ENCODE results near the gene PRAMEF5.
"Not testable (repeated sequence)": the region's sequence is repeated elsewhere in the genome, so short reads cannot be mapped to it uniquely, and the experiment has no call there.

Gene PRAMEF5

DNA sequence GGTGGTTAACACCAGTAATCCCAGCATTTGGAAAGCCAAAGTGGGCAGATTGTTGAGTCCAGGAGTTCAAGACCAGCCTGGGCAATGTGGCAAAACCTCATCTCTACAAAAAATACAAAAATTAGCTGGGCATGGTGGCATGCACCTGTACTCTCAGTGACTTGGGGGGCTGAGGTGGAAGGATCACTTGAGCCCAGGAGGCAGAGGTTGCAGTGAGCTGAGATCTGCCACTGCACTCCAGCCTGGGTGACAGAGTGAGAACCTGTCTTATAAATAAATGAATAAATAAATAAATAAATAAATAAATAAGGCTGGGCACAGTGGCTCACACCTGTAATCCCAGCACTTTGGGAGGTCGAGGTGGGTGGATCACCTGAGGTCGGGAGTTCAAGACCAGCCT lies 21.9 kb upstream of the PRAMEF5 start:
- H3K27me3 ChIP-seq (ENCODE audit: insufficient read depth, low read depth, severe bottlenecking), result peaks cover 62% of the 10 kb centered on the region
- not testable (repeated sequence) for H3K27ac ChIP-seq; DNase-seq; H3K36me3 ChIP-seq; H3K4me3 ChIP-seq (ENCODE audit: low read depth, low read length)
- H3K9me3 ChIP-seq (ENCODE audit: severe bottlenecking), result peaks cover 12% of the 10 kb centered on the region

DNA sequence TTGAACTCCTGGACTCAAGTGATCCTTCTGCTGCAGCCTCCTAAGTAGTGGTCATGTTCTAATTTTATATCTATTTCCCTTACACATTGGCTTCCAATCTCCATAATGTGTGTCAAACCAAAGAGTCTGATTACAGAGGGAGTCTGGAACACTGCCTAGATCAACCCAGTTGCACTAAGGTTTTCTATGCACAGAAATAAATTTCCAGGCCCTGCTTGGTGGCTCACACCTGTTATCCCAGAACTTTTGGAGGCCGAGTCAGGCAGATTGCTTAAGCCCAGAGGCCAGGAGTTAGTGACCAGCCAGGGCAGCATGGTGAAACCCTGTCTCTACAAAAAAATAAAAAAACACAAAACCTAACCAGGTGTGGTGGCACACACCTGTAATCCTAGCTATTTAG lies 19.9 kb upstream of the PRAMEF5 start:
- H3K27me3 ChIP-seq (ENCODE audit: insufficient read depth, low read depth, severe bottlenecking), result peaks cover 68% of the 10 kb centered on the region
- not testable (repeated sequence) for DNase-seq; H3K36me3 ChIP-seq; H3K4me3 ChIP-seq (ENCODE audit: low read depth, low read length); H3K27ac ChIP-seq
- H3K9me3 ChIP-seq (ENCODE audit: severe bottlenecking), result peaks cover 12% of the 10 kb centered on the region

DNA sequence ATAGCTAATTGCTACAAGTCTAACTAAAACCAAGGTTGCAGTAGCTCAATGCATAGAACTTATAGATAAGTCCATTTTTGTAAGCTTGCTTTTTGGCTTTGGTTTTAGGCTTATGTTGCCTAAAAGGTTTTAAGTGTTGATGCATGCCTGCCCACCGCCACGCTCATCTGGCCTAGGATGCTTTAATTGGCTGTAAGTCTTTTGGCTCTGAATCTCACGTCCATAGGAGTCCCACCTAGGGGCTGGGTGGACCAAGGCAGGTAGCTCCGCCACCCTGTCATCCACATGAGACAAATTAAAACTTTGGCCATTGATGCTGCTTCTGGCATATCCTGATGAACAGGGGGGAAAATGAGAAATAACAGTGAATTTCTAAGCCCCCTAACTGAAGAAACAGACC lies 16.4 kb upstream of the PRAMEF5 start:
- not testable (repeated sequence) for H3K4me3 ChIP-seq (ENCODE audit: low read depth, low read length); DNase-seq; H3K36me3 ChIP-seq; H3K27ac ChIP-seq
- peaks cover 12% of the 10 kb centered on the region for H3K9me3 ChIP-seq (ENCODE audit: severe bottlenecking)
- H3K27me3 ChIP-seq (ENCODE audit: insufficient read depth, low read depth, severe bottlenecking), result peaks cover 69% of the 10 kb centered on the region

DNA sequence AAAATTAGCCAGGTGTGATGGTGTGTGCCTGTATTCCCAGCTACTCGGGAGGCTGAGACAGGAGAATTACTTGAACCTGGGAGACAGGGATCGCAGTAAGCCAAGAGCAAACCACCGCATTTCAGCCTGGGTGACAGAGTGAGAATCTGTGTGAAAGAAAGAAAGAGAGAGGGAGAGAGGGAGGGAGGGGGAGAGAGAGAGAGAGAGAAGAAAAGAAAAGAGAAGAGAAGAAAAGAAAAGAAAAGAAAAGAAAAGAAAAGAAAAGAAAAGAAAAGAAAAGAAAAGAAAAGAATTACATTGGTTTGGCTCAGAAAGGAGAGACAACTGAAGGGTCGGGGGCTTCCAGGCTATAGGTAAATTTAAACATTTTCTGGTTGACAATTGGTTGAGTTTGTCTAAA lies 14.4 kb upstream of the PRAMEF5 start:
- not testable (repeated sequence) for H3K4me3 ChIP-seq (ENCODE audit: low read depth, low read length); H3K9me3 ChIP-seq (ENCODE audit: severe bottlenecking)

DNA sequence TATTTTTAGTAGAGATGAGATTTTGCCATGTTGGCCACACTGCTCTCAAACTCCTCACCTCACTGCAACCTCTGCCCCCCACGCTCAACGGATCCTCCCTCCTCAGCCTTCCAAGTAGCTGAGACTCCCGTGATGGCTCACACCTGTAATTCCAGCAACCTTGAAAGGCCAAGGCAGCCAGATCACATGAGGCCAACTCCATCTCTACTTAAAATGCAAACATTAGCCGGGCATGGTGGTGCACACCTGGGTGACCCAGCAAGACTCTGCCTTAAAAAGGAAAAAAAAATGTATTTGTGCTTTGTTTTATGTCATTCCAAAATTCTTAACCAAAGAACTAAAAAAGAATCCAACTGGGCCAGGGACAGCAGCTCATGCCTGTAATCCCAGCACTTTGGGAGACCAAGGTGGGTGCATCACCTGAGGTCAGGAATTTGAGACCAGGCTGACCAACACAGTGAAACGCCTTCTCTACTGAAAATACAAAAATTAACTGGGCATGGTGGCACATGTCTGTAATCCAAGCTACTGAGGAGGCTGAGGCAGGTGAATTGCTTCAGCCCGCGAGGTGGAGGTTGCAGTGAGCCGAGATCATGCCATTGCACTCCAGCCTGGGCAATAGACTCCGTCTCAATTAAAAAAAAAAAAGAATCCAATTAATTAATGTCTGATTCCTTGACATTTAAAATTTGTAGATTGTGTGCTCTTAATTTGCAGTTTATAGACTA lies 10.3 kb upstream of the PRAMEF5 start:
- not testable (repeated sequence) for H3K27ac ChIP-seq; DNase-seq; H3K9me3 ChIP-seq (ENCODE audit: severe bottlenecking); H3K4me3 ChIP-seq (ENCODE audit: low read depth, low read length); H3K36me3 ChIP-seq
- peaks cover 58% of the 10 kb centered on the region for H3K27me3 ChIP-seq (ENCODE audit: insufficient read depth, low read depth, severe bottlenecking)

More for the DNA sequence above, 14.4 kb upstream of the PRAMEF5 start:
- not testable (repeated sequence) for H3K27ac ChIP-seq, DNase-seq, H3K36me3 ChIP-seq
- peaks cover 63% of the 10 kb centered on the region for H3K27me3 ChIP-seq (ENCODE audit: insufficient read depth, low read depth, severe bottlenecking)

DNA sequence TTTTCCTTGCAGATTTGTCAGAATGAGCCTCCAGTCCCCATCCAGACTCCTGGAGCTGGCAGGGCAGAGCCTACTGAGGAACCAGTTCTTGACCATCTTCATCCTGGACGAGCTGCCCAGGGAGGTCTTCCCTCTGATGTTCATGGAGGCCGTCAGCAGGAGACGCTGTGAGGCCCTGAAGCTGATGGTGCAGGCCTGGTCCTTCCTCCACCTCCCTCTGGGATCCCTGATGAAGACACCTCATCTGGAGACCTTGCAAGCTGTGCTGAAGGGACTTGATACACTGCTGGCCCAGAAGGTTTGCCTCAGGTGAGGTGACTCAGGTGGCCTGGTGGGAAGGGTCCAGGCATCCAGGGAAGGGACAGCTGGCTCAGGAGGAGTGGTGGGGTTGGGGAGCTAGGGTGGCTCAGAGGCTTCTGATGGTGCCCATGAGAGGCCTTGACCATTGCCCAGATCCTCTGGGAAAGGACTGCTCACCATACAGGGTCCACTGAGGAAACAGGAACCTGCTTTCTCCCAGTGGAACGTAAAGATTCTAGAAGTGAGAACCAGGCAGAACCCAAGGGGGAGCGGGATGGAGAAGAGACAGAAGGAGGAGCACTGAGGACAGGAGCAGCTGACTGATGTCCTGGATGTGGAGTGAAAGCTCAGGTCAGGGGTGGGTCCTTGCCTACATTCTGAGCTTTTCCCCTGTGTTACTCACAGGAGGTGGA lies 8.0 kb upstream of the PRAMEF5 start:
- H3K27me3 ChIP-seq (ENCODE audit: insufficient read depth, low read depth, severe bottlenecking), result peaks cover 41% of the 10 kb centered on the region
- DNase-seq; H3K36me3 ChIP-seq; H3K4me3 ChIP-seq (ENCODE audit: low read depth, low read length); H3K9me3 ChIP-seq (ENCODE audit: severe bottlenecking); H3K27ac ChIP-seq: not testable (repeated sequence)

DNA sequence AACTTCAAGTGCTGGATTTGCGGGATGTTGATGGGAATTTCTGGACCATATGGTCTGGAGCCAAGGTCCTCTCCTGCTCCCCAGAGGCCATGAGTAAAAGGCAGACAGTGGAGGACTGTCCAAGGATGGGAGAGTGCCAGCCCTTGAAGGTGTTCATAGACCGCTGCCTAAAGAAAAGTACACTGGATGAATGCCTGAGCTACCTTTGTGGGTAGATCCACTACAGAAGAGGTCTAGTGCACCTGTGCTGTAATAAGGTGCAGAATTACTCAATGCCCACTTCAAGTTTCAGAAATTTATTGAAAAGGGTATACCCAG lies 7.5 kb upstream of the PRAMEF5 start:
- H3K27ac ChIP-seq; H3K36me3 ChIP-seq; H3K4me3 ChIP-seq (ENCODE audit: low read depth, low read length); DNase-seq; H3K9me3 ChIP-seq (ENCODE audit: severe bottlenecking): not testable (repeated sequence)
- peaks cover 41% of the 10 kb centered on the region for H3K27me3 ChIP-seq (ENCODE audit: insufficient read depth, low read depth, severe bottlenecking)

DNA sequence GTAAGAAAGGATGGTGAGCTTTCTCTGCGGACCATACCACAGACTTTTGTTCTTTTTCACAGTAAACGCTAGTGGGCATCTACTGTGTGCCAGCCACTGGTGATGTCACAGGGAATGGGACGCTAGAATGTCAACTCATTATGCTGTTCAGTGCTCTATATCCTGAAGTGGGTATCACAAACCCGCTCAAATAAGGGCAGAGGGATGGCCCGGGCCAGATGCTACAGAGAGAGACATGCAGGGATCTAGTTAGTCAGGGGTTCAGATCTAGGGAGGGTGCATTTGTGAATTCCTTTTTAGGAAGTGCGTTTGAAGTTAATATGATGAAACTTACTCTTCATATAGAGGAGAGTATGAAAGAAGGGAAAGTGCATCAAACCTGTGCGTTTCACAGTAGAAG lies 6.9 kb upstream of the PRAMEF5 start:
- not testable (repeated sequence) for H3K9me3 ChIP-seq (ENCODE audit: severe bottlenecking); H3K4me3 ChIP-seq (ENCODE audit: low read depth, low read length)
- H3K27me3 ChIP-seq (ENCODE audit: insufficient read depth, low read depth, severe bottlenecking), result peaks cover 36% of the 10 kb centered on the region

DNA sequence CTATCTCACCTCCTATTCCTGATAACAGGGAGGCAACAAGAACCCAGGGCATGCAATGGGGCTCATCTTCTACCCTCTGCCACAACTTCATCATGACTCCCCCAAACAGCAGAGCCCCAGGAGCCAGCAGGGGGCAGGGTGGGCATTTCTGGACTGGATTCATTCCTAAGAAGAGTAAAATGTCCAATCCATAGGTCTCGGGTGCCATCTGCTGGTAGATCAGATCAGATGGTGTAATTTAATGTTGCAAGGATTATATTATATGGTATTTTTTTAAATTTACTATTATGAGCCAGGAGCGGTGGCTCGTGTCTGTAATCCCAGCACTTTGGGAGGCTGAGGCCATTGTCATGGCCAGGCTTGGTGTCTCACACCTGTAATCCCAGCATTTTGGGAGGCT lies 11.1 kb downstream of the PRAMEF5 start:
- not testable (repeated sequence) for H3K4me3 ChIP-seq (ENCODE audit: low read depth, low read length); H3K9me3 ChIP-seq (ENCODE audit: severe bottlenecking); DNase-seq; H3K36me3 ChIP-seq; H3K27ac ChIP-seq; H3K27me3 ChIP-seq (ENCODE audit: insufficient read depth, low read depth, severe bottlenecking)

More for the DNA sequence above, 6.9 kb upstream of the PRAMEF5 start:
- DNase-seq, H3K27ac ChIP-seq, H3K36me3 ChIP-seq: not testable (repeated sequence)

DNA sequence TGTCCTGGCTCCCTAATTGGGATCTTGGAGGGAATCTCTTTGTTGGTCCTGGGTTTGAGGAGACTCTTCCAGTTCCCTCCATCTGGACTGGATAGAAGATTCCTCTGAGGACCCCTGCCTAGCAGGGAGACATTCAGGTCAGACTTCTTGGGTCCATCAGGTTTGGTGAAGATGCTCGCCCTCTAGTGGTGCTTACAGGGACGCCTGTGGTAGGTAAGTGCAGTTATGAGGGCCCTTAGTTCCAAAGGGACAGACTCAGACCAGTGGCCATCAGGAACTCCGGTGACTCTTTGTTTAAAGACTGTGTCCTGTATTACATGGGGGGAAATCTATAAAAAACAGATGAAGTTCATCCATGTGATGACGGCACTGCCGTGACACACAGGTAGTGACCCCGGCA lies 23.0 kb downstream of the PRAMEF5 start:
- not testable (repeated sequence) for H3K9me3 ChIP-seq (ENCODE audit: severe bottlenecking); DNase-seq

DNA sequence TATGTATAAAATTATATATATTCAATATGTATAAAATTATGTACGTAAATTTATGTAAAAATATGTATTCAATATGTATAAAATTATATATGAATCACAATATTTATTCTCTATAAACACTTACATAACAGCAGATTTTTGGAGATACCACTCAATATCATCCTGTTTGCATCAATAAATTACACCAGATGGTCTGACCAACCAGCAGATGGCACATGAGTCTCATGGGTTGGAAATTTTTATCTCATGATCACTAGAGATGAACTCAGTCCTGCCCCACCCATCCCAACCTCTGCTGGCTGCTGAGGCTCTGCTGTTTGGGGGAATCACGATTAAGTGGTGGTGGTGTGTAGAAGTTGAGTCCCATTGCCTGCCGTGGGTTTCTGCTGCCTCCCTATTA lies 25.6 kb downstream of the PRAMEF5 start:
- not testable (repeated sequence) for H3K36me3 ChIP-seq; H3K9me3 ChIP-seq (ENCODE audit: severe bottlenecking); H3K27ac ChIP-seq; DNase-seq; H3K27me3 ChIP-seq (ENCODE audit: insufficient read depth, low read depth, severe bottlenecking); H3K4me3 ChIP-seq (ENCODE audit: low read depth, low read length)

More for the DNA sequence above, 23.0 kb downstream of the PRAMEF5 start:
- H3K27me3 ChIP-seq (ENCODE audit: insufficient read depth, low read depth, severe bottlenecking); H3K4me3 ChIP-seq (ENCODE audit: low read depth, low read length); H3K36me3 ChIP-seq; H3K27ac ChIP-seq: not testable (repeated sequence)

DNA sequence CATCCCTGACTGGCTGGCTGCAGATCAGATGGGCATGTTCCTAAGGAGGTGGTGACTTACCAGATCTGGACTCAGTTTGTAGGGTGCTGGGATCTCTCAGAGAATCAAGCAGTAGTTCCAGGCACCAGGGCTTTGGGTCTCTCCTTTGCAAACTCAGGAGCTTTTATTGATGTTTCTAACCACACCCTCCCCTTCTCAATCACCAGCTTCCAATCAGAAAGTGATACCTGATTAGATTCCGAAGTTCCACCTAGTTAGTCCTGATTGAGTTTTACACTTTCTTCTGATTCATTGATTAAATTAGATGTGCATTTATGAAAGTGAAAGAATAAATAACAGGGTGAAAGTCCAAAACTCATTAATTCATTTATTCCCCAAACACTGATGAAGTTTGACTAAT lies 31.0 kb downstream of the PRAMEF5 start, which contains the start of gene PRAMEF8:
TSS of gene PRAMEF8 (minus strand) at position 101 of the 400 bp plus-strand sequence. CDS start 1,046 bp downstream, outside the sequence.
- not testable (repeated sequence) for H3K27ac ChIP-seq; DNase-seq; H3K4me3 ChIP-seq (ENCODE audit: low read depth, low read length); H3K9me3 ChIP-seq (ENCODE audit: severe bottlenecking); H3K27me3 ChIP-seq (ENCODE audit: insufficient read depth, low read depth, severe bottlenecking); H3K36me3 ChIP-seq

DNA sequence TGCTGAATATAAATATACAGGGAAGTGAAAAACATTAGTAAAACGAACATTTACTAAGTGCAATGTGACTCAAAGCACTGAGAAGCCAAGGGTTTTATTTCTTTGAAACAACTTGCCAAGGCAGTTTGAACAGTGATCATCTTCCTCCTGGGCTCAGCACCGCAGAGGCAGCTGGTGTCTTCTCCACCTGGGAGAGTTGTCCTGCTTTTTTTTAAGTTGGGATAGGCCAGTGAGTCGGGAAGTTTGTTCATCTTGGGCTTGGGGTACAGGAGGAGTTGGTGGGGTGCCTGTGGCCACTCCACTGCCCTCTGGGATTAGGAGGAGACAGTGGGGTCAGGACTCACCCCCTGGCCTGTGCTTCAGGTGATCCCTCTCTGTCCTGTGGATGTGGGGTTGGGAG lies 35.0 kb downstream of the PRAMEF5 start:
- H3K27ac ChIP-seq; H3K27me3 ChIP-seq (ENCODE audit: insufficient read depth, low read depth, severe bottlenecking); H3K4me3 ChIP-seq (ENCODE audit: low read depth, low read length); H3K9me3 ChIP-seq (ENCODE audit: severe bottlenecking); DNase-seq; H3K36me3 ChIP-seq: not testable (repeated sequence)

DNA sequence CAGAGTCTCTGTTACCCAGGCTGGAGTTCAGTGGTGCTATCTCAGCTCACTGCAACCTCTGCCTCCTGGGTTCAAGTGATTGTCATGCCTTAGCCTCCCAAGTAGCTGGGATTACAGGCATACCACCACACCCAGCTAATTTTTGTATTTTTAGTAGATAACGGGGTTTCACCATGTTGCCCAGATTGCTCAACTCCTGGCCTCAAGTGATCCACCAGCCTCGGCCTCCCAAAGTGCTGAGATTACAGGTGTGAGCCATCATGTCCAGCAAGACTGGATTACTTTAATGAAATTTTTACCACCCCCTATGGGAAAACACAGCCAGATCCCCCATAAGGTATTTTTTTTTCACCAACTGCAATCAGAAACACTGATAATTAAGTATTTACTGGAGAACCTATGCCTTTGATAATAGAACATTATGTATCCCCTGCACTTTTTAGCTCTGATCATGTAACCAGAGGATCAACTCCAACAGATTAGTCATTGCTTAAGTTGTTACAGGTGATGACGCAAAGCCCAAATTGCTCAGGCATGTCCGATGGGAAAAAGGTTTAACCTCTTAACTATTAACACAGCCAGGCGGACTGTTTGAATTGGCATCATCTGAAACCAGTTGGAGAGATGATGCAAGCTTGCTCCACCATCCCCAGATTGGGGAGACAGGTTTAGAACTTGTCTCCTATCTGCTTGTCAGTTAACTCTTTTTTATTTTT lies 43.4 kb downstream of the PRAMEF5 start:
- not testable (repeated sequence) for H3K27me3 ChIP-seq (ENCODE audit: insufficient read depth, low read depth, severe bottlenecking); H3K27ac ChIP-seq; DNase-seq; H3K9me3 ChIP-seq (ENCODE audit: severe bottlenecking); H3K36me3 ChIP-seq; H3K4me3 ChIP-seq (ENCODE audit: low read depth, low read length)

Data from WERI-Rb-1 (cell line).